IgD-negative memory B cell (primary cell): ENCODE results near the gene GCNT1. TPM values are rescaled to one million over a fixed set of nuclear protein-coding genes. Genes with fewer than 3 reads are reported as not detected.
A peak's percentile ranks its signal among the peaks of the same experiment; 100 is the strongest.
"Not testable (repeated sequence)": the region's sequence is repeated elsewhere in the genome, so short reads cannot be mapped to it uniquely, and the experiment has no call there.

Experiments used
- H3K27ac Mint-ChIP-seq, 3 donors: one replicate each; pipeline ENCODE4 v1.8.0; 2020 to 2022; ENCODE audit warnings: mild to moderate bottlenecking in 3 of 3, mixed read lengths in 3 of 3, moderate library complexity in 1 of 3
- H3K27me3 Mint-ChIP-seq: one replicate; pipeline ENCODE4 v1.8.0; 2021; ENCODE audit warnings: mixed read lengths
- H3K36me3 Mint-ChIP-seq: one replicate; pipeline ENCODE4 v1.8.0; 2020; ENCODE audit warnings: mild to moderate bottlenecking, mixed read lengths
- H3K4me1 Mint-ChIP-seq, 3 donors: one replicate each; pipeline ENCODE4 v1.8.0; 2020 to 2022; ENCODE audit warnings: mixed read lengths in 3 of 3, mild to moderate bottlenecking in 1 of 3
- H3K4me3 Mint-ChIP-seq, 4 donors: one replicate each; pipeline ENCODE4 v1.8.0; 2020 to 2022; ENCODE audit warnings: mild to moderate bottlenecking in 4 of 4, mixed read lengths in 4 of 4, moderate library complexity in 3 of 4
- H3K9me3 Mint-ChIP-seq, 3 donors: one replicate each; pipeline ENCODE4 v1.8.0; 2020 to 2021; ENCODE audit warnings: mixed read lengths in 3 of 3, mild to moderate bottlenecking in 1 of 3
- polyA plus RNA-seq: library from polyadenylated mRNA; unstranded; fragments of 300-500 nt; fragmentation: Illumina TruSeq; gene quantifications from one replicate; pipeline ENCODE4 v1.2.3, GENCODE V29; 2021

The GCNT1 gene
- polyA plus RNA-seq, 1 donor from 2014 or later = 4.6 TPM

- H3K9me3 Mint-ChIP-seq = peaks cover 0 to 2% (median 0%) of the 10 kb centered on the region in 3 donors
- H3K27me3 Mint-ChIP-seq = peaks cover 38% of the 10 kb centered on the region
- peak overlapping the region; percentile 90 to 95 (median 94) for H3K4me3 Mint-ChIP-seq
- peaks cover 22 to 33% (median 31%) of the 10 kb centered on the region in 3 donors for H3K4me1 Mint-ChIP-seq
- peak overlapping the region in 2 of 3 donors; percentile 1 to 23 for H3K27ac Mint-ChIP-seq
- H3K36me3 Mint-ChIP-seq = peaks cover 2% of the 10 kb centered on the region
These were observed 983 bp downstream of the GCNT1 start for GRCh38 chr9:76459694-76460635.

- Mint-ChIP-seq H3K27ac (no peak overlapping the region), H3K4me3 (peak overlapping the region in 1 of 4 donors; percentile 11), H3K9me3 (peaks cover 0 to 2% (median 0%) of the 10 kb centered on the region in 3 donors), H3K27me3 (peaks cover 38% of the 10 kb centered on the region), H3K36me3 (peaks cover 2% of the 10 kb centered on the region), H3K4me1 (peaks cover 19 to 31% (median 28%) of the 10 kb centered on the region in 3 donors)
These were observed 3.1 kb downstream of the GCNT1 start for GRCh38 chr9:76462126-76462525.

GRCh38 chr9:76463211-76463610 lies 4.2 kb downstream of the GCNT1 start:
- H3K4me1 Mint-ChIP-seq = peaks cover 20 to 28% (median 28%) of the 10 kb centered on the region in 3 donors
- no peak overlapping the region for H3K27ac Mint-ChIP-seq
- H3K4me3 Mint-ChIP-seq = peak overlapping the region in 1 of 4 donors; percentile 41
- peaks cover 2% of the 10 kb centered on the region for H3K36me3 Mint-ChIP-seq
- H3K27me3 Mint-ChIP-seq = peaks cover 43% of the 10 kb centered on the region
- H3K9me3 Mint-ChIP-seq = no peaks in the 10 kb centered on the region

GRCh38 chr9:76464706-76465105 lies 5.7 kb downstream of the GCNT1 start:
- H3K27ac Mint-ChIP-seq = no peak overlapping the region
- no peak overlapping the region for H3K4me3 Mint-ChIP-seq
- H3K27me3 Mint-ChIP-seq = peaks cover 38% of the 10 kb centered on the region
- H3K4me1 Mint-ChIP-seq = peaks cover 17 to 23% (median 19%) of the 10 kb centered on the region in 3 donors
- H3K9me3 Mint-ChIP-seq = no peaks in the 10 kb centered on the region
- H3K36me3 Mint-ChIP-seq = peaks cover 2% of the 10 kb centered on the region

- Mint-ChIP-seq H3K27me3 (peaks cover 31% of the 10 kb centered on the region), H3K36me3 (peaks cover 2% of the 10 kb centered on the region), H3K4me1 (peaks cover 9 to 17% (median 13%) of the 10 kb centered on the region in 3 donors), H3K27ac (peak overlapping the region in 1 of 3 donors; percentile 42), H3K4me3 (no peak overlapping the region), H3K9me3 (no peaks in the 10 kb centered on the region)
These were observed 6.7 kb downstream of the GCNT1 start for GRCh38 chr9:76465442-76466298.

- peaks cover 32% of the 10 kb centered on the region for H3K27me3 Mint-ChIP-seq
- H3K4me1 Mint-ChIP-seq = peaks cover 11 to 23% (median 19%) of the 10 kb centered on the region in 3 donors
- H3K36me3 Mint-ChIP-seq = peaks cover 2% of the 10 kb centered on the region
- no peak overlapping the region for H3K27ac Mint-ChIP-seq
- H3K4me3 Mint-ChIP-seq = no peak overlapping the region
- H3K9me3 Mint-ChIP-seq = no peaks in the 10 kb centered on the region
These were observed 7.3 kb downstream of the GCNT1 start for GRCh38 chr9:76466299-76466605.

GRCh38 chr9:76474419-76474818 lies 15.4 kb downstream of the GCNT1 start:
- Mint-ChIP-seq H3K4me3 (no peak overlapping the region), H3K27me3 (peaks cover 24% of the 10 kb centered on the region), H3K9me3 (peaks cover 0 to 4% (median 0%) of the 10 kb centered on the region in 3 donors)

GRCh38 chr9:76475686-76476085 lies 16.7 kb downstream of the GCNT1 start:
- Mint-ChIP-seq H3K4me1 (peaks cover 18 to 27% (median 19%) of the 10 kb centered on the region in 3 donors), H3K27ac (no peak overlapping the region), H3K4me3 (no peak overlapping the region), H3K36me3 (no peaks in the 10 kb centered on the region), H3K9me3 (peaks cover 0 to 9% (median 2%) of the 10 kb centered on the region in 3 donors), H3K27me3 (peaks cover 24% of the 10 kb centered on the region)

More at GRCh38 chr9:76474419-76474818, 15.4 kb downstream of the GCNT1 start:
- no peaks in the 10 kb centered on the region for H3K36me3 Mint-ChIP-seq
- H3K27ac Mint-ChIP-seq = no peak overlapping the region
- H3K4me1 Mint-ChIP-seq = peaks cover 18 to 28% (median 19%) of the 10 kb centered on the region in 3 donors

GRCh38 chr9:76477818-76478217 lies 18.8 kb downstream of the GCNT1 start:
- peak overlapping the region in 1 of 3 donors; percentile 35 for H3K27ac Mint-ChIP-seq
- H3K4me1 Mint-ChIP-seq, H3K27me3 Mint-ChIP-seq, H3K4me3 Mint-ChIP-seq, H3K36me3 Mint-ChIP-seq: not testable (repeated sequence)
- H3K9me3 Mint-ChIP-seq = peaks cover 0 to 11% (median 2%) of the 10 kb centered on the region in 3 donors

- H3K4me3 Mint-ChIP-seq = no peak overlapping the region
- H3K27me3 Mint-ChIP-seq = peaks cover 8% of the 10 kb centered on the region
- peaks cover 0 to 11% (median 2%) of the 10 kb centered on the region in 3 donors for H3K9me3 Mint-ChIP-seq
- H3K27ac Mint-ChIP-seq = no peak overlapping the region
- peaks cover 2 to 7% (median 2%) of the 10 kb centered on the region in 3 donors for H3K4me1 Mint-ChIP-seq
- no peaks in the 10 kb centered on the region for H3K36me3 Mint-ChIP-seq
These were observed 19.2 kb downstream of the GCNT1 start for GRCh38 chr9:76478226-76478625.

- H3K27me3 Mint-ChIP-seq, H3K27ac Mint-ChIP-seq, H3K36me3 Mint-ChIP-seq, H3K4me1 Mint-ChIP-seq, H3K4me3 Mint-ChIP-seq: not testable (repeated sequence)
- peaks cover 0 to 11% (median 2%) of the 10 kb centered on the region in 3 donors for H3K9me3 Mint-ChIP-seq
These were observed 20.4 kb downstream of the GCNT1 start for GRCh38 chr9:76479337-76479736.

GRCh38 chr9:76486151-76486550 lies 27.2 kb downstream of the GCNT1 start:
- no peak overlapping the region for H3K27ac Mint-ChIP-seq
- no peak overlapping the region for H3K4me3 Mint-ChIP-seq
- no peaks in the 10 kb centered on the region for H3K36me3 Mint-ChIP-seq
- H3K27me3 Mint-ChIP-seq = peaks cover 3% of the 10 kb centered on the region
- peaks cover 0 to 5% (median 2%) of the 10 kb centered on the region in 3 donors for H3K4me1 Mint-ChIP-seq
- H3K9me3 Mint-ChIP-seq = peaks cover 0 to 2% (median 0%) of the 10 kb centered on the region in 3 donors

- H3K4me1 Mint-ChIP-seq = peaks cover 0 to 6% (median 3%) of the 10 kb centered on the region in 3 donors
- H3K27ac Mint-ChIP-seq = no peak overlapping the region
- H3K36me3 Mint-ChIP-seq = peaks cover 2% of the 10 kb centered on the region
- no peak overlapping the region for H3K4me3 Mint-ChIP-seq
- peaks cover 1 to 4% (median 2%) of the 10 kb centered on the region in 3 donors for H3K9me3 Mint-ChIP-seq
- peaks cover 3% of the 10 kb centered on the region for H3K27me3 Mint-ChIP-seq
These were observed 31.4 kb downstream of the GCNT1 start for GRCh38 chr9:76490249-76490990.

- not testable (repeated sequence) for H3K36me3 Mint-ChIP-seq, H3K27me3 Mint-ChIP-seq, H3K27ac Mint-ChIP-seq, H3K9me3 Mint-ChIP-seq, H3K4me1 Mint-ChIP-seq
- peak overlapping the region in 1 of 4 donors; percentile 20 for H3K4me3 Mint-ChIP-seq
These were observed 32.1 kb downstream of the GCNT1 start for GRCh38 chr9:76491056-76491455.
